Ascending aorta (tissue), 2 donors: Measurements from ENCODE around the gene NABP1. TPM values are rescaled to one million over a fixed set of nuclear protein-coding genes. Genes with fewer than 3 reads are reported as not detected.

ENCODE experiments used
- DNase-seq, 2 donors: peaks; one replicate each; pipeline ENCODE4 v3.0.0-alpha.2; 2019; ENCODE audit warnings: low spot score in 2 of 2
- H3K27ac ChIP-seq, 2 donors: fragments of 200-600 bp; sonication (generic); one replicate each; pipeline ENCODE4 v1.5.1; 2016 to 2017; ENCODE audit warnings: mild to moderate bottlenecking in 1 of 2
- H3K27me3 ChIP-seq: fragments of 200-600 bp; sonication (generic); one replicate; pipeline ENCODE4 v1.5.1; 2017
- H3K36me3 ChIP-seq, 2 donors: fragments of 200-600 bp; sonication (generic); one replicate each; pipeline ENCODE4 v1.5.1; 2016
- H3K4me1 ChIP-seq, 2 donors: fragments of 200-600 bp; sonication (generic); one replicate each; pipeline ENCODE4 v1.5.1; 2016 to 2017; ENCODE audit warnings: mild to moderate bottlenecking in 1 of 2
- H3K4me3 ChIP-seq, 2 donors: fragments of 200-600 bp; sonication (generic); one replicate each; pipeline ENCODE4 v1.5.1; 2016 to 2017; ENCODE audit warnings: mild to moderate bottlenecking in 1 of 2
- H3K9me3 ChIP-seq, 2 donors: fragments of 200-600 bp; sonication (generic); one replicate each; pipeline ENCODE4 v1.5.1; 2016
- intact Hi-C: fragments of 100-400 bp; cut with DNase I; formaldehyde crosslinking; loops from one replicate; pipeline ENCODE4 v1.15.1; 2023
- total RNA-seq: library from RNA; depleted of rRNA; stranded (reverse); fragments of >200 nt; gene quantifications from one replicate; pipeline ENCODE4 v1.1.0, GENCODE V29; 2016
- TF ChIP-seq, protein P1 (sequence below), 3 experiments: fragments of 200-600 bp in 2 of 3; fragments of 450-650 bp in 1 of 3; sonication (generic) in 2 of 3; IDR thresholded peaks; one replicate each; pipeline ENCODE4 v1.5.1; 2016 to 2019; ENCODE audit warnings: antibody characterized with exemption in 3 of 3, mild to moderate bottlenecking in 1 of 3, moderate library complexity in 1 of 3

NABP1 gene
- total RNA-seq, 1 donor from 2014 or later = 38.5 TPM

DNA sequence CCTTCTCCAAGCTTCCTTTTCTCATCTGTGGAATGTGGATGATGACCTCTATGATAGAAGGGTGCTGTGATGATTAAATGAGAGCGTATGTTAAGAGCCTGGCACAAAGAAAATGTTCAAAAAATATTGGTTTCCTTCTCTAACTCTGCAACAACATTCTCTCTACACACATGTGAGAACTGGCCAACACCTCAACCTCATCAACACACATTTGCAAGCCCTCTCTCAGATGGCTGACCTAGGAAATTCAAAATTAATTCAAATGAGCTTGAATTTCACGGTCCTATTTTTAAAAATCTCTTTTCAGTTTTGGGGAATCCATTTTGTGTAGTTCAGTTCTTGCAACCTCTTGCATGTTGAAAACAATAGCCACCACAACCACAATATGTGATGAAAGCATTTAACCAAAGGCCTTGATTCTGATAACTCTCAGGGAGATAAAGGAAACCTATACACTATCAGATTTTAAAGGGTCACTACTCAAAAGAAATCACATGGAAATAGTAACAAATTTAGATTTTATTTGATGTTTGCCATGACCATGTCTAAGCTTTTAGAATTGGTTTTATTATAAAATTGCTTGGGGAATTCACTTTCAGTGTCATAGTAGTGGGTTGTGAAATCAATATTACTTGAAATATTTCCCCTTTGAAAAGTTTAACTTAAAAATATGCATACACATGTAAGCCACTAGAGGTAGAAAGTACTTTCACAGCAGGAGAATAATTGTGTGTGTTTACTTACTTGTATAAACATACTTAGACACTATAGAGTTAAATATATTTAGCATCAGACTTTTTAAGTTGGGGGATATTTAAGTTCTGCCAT lies 16.6 kb upstream of the NABP1 start:
- TF ChIP-seq, protein P1, sequence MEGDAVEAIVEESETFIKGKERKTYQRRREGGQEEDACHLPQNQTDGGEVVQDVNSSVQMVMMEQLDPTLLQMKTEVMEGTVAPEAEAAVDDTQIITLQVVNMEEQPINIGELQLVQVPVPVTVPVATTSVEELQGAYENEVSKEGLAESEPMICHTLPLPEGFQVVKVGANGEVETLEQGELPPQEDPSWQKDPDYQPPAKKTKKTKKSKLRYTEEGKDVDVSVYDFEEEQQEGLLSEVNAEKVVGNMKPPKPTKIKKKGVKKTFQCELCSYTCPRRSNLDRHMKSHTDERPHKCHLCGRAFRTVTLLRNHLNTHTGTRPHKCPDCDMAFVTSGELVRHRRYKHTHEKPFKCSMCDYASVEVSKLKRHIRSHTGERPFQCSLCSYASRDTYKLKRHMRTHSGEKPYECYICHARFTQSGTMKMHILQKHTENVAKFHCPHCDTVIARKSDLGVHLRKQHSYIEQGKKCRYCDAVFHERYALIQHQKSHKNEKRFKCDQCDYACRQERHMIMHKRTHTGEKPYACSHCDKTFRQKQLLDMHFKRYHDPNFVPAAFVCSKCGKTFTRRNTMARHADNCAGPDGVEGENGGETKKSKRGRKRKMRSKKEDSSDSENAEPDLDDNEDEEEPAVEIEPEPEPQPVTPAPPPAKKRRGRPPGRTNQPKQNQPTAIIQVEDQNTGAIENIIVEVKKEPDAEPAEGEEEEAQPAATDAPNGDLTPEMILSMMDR (IDR thresholded peaks at IDR 0.05) = no peak
- no peak for DNase-seq

DNA sequence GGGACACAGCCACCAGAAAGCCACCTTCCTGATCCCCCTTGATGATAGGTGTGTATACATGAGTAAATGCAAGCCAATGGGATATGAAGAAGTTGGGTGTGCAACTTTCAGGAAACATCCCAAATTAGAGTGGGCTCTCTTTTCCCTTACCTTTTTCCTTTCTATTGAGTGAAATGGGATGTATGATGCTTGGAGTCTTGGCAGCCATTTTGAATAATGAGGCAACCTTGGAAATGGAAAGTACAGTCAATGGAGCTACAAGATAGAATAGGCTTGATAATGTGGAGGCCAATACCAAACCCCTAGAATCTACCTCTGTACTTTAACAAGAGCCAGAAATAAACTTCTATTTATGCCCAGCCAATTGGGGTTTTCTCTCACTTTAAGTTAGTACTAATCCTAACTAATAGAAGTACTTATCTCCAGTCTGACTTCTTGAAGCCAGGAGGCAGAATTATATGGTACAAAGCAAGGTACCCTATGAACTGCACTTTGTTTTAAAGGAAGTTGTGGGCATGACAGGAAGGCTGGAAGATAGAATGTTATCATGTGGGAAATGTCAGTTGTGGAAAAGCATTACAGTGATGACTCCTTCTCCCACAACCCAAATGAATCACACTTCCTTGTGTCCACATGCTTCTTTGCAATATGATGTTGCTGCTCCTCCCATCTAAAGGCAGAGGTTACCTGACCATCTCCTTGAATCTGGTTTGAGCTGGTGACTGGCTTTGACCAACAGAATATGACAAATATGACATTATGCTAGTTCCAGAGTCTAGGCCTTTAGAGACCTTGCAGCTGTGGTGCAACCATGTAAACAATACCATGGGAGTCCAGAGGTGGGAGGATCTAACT lies 12.9 kb upstream of the NABP1 start:
- intact Hi-C loops = no loop called here
- Histone ChIP-seq H3K4me3 (no peak overlapping the region), H3K27me3 (no peaks in the 10 kb centered on the region), H3K27ac (no peak overlapping the region), H3K9me3 (no peaks in the 10 kb centered on the region), H3K4me1 (no peaks in the 10 kb centered on the region), H3K36me3 (no peaks in the 10 kb centered on the region)
- no peak for DNase-seq
- TF ChIP-seq, protein P1 (IDR thresholded peaks at IDR 0.05) = no peak

More for the DNA sequence above, 16.6 kb upstream of the NABP1 start:
- Histone ChIP-seq H3K27me3 (no peaks in the 10 kb centered on the region), H3K36me3 (no peaks in the 10 kb centered on the region), H3K4me1 (no peaks in the 10 kb centered on the region), H3K27ac (no peak overlapping the region), H3K4me3 (no peak overlapping the region), H3K9me3 (no peaks in the 10 kb centered on the region)
- intact Hi-C loops = no loop called here

DNA sequence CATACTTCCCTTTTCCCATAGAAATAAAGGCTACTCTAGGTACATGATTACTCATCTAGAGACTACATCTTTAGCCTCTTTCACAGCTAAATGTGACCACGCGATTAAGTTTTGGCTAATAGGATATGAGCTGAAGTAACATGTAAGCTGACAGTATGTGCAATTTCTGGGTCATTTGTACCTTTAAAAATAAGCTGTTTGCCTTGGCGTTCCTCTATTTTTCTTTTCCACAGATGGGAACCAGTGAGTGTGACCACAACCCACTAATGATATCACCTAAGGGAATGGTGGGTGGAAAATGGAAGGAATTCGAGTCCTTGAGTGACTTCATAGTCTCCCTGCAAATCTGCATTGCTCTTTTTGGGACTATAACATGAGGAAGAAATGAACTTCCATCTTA lies 11.7 kb upstream of the NABP1 start:
- Histone ChIP-seq H3K4me3 (no peak overlapping the region), H3K27ac (no peak overlapping the region), H3K4me1 (no peaks in the 10 kb centered on the region), H3K36me3 (no peaks in the 10 kb centered on the region), H3K27me3 (no peaks in the 10 kb centered on the region), H3K9me3 (no peaks in the 10 kb centered on the region)
- no peak for DNase-seq
- intact Hi-C loops = no loop called here
- TF ChIP-seq, protein P1 (IDR thresholded peaks at IDR 0.05) = no peak

DNA sequence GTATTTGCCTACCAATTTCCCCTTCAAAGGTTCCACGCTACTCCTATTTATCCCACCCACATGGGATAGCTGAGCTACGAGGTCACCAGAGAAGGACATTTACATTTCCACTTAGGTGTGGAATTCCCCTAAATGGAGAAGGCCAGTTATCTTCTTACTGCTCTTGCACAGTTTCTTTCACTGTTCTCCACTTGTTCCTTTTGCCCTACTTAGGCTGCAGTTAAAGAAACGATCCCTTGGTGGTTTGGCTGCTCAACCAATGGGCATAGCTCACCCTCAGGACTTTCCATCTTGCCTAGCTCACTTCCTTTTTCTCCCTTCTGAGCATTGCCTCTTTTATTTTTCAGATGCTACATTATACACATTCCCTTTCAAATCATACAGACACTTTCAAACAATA lies 11.2 kb upstream of the NABP1 start:
- intact Hi-C loops = no loop called here
- DNase-seq = no peak
- TF ChIP-seq, protein P1 (IDR thresholded peaks at IDR 0.05) = no peak

DNA sequence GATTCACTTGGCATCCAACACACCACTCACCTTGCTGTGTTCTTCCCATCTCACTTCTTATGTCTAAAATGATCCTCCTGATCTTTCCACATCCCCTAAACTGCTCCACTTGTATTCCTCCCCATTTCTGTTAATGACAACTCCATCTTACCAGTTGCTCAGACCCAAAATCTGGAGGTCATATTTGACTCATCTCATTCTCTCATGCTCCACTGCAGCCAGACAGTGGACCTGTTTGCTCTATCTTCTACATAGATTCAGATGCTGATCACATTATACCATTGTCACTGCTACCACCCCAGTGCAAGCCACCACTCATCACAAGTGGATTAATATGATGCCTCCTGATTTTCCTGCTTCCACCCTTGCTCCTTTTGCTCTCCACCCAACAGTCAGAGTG lies 7.9 kb upstream of the NABP1 start:
- Histone ChIP-seq H3K36me3 (no peaks in the 10 kb centered on the region), H3K27ac (no peak overlapping the region), H3K27me3 (no peaks in the 10 kb centered on the region), H3K4me1 (no peaks in the 10 kb centered on the region), H3K9me3 (no peaks in the 10 kb centered on the region), H3K4me3 (no peak overlapping the region)
- DNase-seq = no peak
- intact Hi-C loops = loop anchor here (10.0 kb wide), 2 partner anchors 305 to 1135 kb away; partner anchors contain the start of gene NEMP2
- TF ChIP-seq, protein P1 (IDR thresholded peaks at IDR 0.05) = no peak

More for the DNA sequence above, 11.2 kb upstream of the NABP1 start:
- no peak overlapping the region for H3K4me3 ChIP-seq
- no peaks in the 10 kb centered on the region for H3K9me3 ChIP-seq
- H3K27ac ChIP-seq = no peak overlapping the region
- no peaks in the 10 kb centered on the region for H3K4me1 ChIP-seq
- H3K36me3 ChIP-seq = no peaks in the 10 kb centered on the region
- no peaks in the 10 kb centered on the region for H3K27me3 ChIP-seq
